H1 (cell line): ENCODE data around the gene NSFL1C. TPM values are rescaled to one million over a fixed set of nuclear protein-coding genes. Genes with fewer than 3 reads are reported as not detected.

Experiments
- CTCF ChIA-PET: fragments of 300-600 bp; sonication (Branson Sonifier 250); formaldehyde crosslinking; loops from one replicate; lab custom pipeline; 2021; ENCODE audit not compliant: partially characterized antibody; lab: Charles Lee
- POLR2A ChIA-PET: fragments of 300-600 bp; sonication (Branson Sonifier 250); formaldehyde crosslinking; loops from one replicate; lab custom pipeline; 2021; ENCODE audit warnings: inconsistent platforms; ENCODE audit not compliant: partially characterized antibody; lab: Charles Lee
- DNase-seq, 2 experiments: peaks; one replicate each; pipeline versions ENCODE4 v3.0.0 to v3.0.0-alpha.2; 2010 to 2022; ENCODE audit warnings: low spot score in 2 of 2, low read depth in 1 of 2, mixed read lengths in 1 of 2
- FAIRE-seq: peaks from 2 replicates; lab custom pipeline; 2011; peaks lifted over from hg19 to GRCh38; lab: Jason Lieb, UNC
- H2AFZ ChIP-seq: 2 replicates; pipeline ENCODE4 v1.8.1; 2012; ENCODE audit warnings: low read length, inconsistent platforms
- H2AK5ac ChIP-seq: 2 replicates; pipeline ENCODE4 v1.6.1; 2013; ENCODE audit warnings: low read depth, low read length
- H2BK120ac ChIP-seq: replicated peaks from 2 replicates; pipeline ENCODE3; 2013; ENCODE audit warnings: low read depth, low read length, inconsistent platforms
- H2BK12ac ChIP-seq: 2 replicates; pipeline ENCODE4 v1.6.1; 2013; ENCODE audit warnings: low read depth, low read length
- H2BK15ac ChIP-seq: 2 replicates; pipeline ENCODE4 v1.6.1; 2013; ENCODE audit warnings: low read length
- H2BK20ac ChIP-seq: 2 replicates; pipeline ENCODE4 v1.6.1; 2013; ENCODE audit warnings: low read length
- H2BK5ac ChIP-seq: 2 replicates; pipeline ENCODE4 v1.6.1; 2013; ENCODE audit warnings: low read depth, low read length
- H3K14ac ChIP-seq: 2 replicates; pipeline ENCODE4 v1.6.1; 2013; ENCODE audit warnings: inconsistent platforms; ENCODE audit not compliant: insufficient read length
- H3K18ac ChIP-seq: 2 replicates; pipeline ENCODE4 v1.6.1; 2013; ENCODE audit warnings: low read length; ENCODE audit errors: extremely low read depth
- H3K23ac ChIP-seq: 2 replicates; pipeline ENCODE4 v1.6.1; 2013; ENCODE audit warnings: inconsistent platforms; ENCODE audit not compliant: insufficient read length
- H3K23me2 ChIP-seq: 2 replicates; pipeline ENCODE4 v1.6.1; 2013; ENCODE audit warnings: low read depth, low read length
- H3K27ac ChIP-seq: 2 replicates; pipeline ENCODE4 v1.6.1; 2011; ENCODE audit warnings: low read depth, low read length, inconsistent platforms
- H3K27me3 ChIP-seq, 4 experiments: replicated peaks in 1 of 4; 1 replicate in 1 of 4; 2 replicates in 3 of 4; pipeline versions ENCODE4 v1.6.1 to v1.8.1; 2011 to 2013; ENCODE audit warnings: low read length in 3 of 4, mild to moderate bottlenecking in 3 of 4, inconsistent platforms in 2 of 4, mixed read lengths in 2 of 4, moderate library complexity in 1 of 4; ENCODE audit not compliant: control insufficient read depth in 3 of 4, insufficient read depth in 3 of 4; ENCODE audit errors: extremely low read depth in 1 of 4
- H3K36me3 ChIP-seq, 4 experiments: 2 replicates each; pipeline versions ENCODE4 v1.6.1 to v1.8.1; 2011 to 2013; ENCODE audit warnings: mild to moderate bottlenecking in 4 of 4, low read length in 3 of 4, moderate library complexity in 2 of 4, control low read depth in 1 of 4, inconsistent platforms in 1 of 4; ENCODE audit not compliant: insufficient read depth in 4 of 4, control insufficient read depth in 2 of 4
- H3K4ac ChIP-seq: replicated peaks from 2 replicates; pipeline ENCODE3; 2013; ENCODE audit warnings: low read length, low read depth, mixed read lengths, inconsistent platforms; ENCODE audit not compliant: insufficient read length
- H3K4me1 ChIP-seq, 4 experiments: replicated peaks in 1 of 4; 1 replicate in 1 of 4; 2 replicates in 3 of 4; pipeline versions ENCODE4 v1.6.1 to v1.8.1; 2011 to 2013; ENCODE audit warnings: low read length in 3 of 4, inconsistent platforms in 2 of 4, mixed read lengths in 1 of 4; ENCODE audit not compliant: insufficient read depth in 4 of 4, control insufficient read depth in 3 of 4
- H3K4me2 ChIP-seq, 2 experiments: 2 replicates each; pipeline versions ENCODE4 v1.6.1 to v1.8.1; 2011 to 2013; ENCODE audit warnings: low read depth in 2 of 2, low read length in 2 of 2, control low read depth in 1 of 2, inconsistent platforms in 1 of 2, mild to moderate bottlenecking in 1 of 2; ENCODE audit not compliant: insufficient read depth in 1 of 2
- H3K4me3 ChIP-seq, 4 experiments: fragments of 200-600, 300-600 bp in 1 of 4; sonication (generic), shearing (Covaris generic), sonication (Bioruptor Twin) in 1 of 4; 2 replicates each; pipeline versions ENCODE4 v1.5.1 to v1.8.1; 2011 to 2016; ENCODE audit warnings: low read length in 4 of 4, low read depth in 3 of 4, control low read depth in 2 of 4, inconsistent platforms in 2 of 4, mild to moderate bottlenecking in 2 of 4, mixed read lengths in 1 of 4, moderate library complexity in 1 of 4; ENCODE audit not compliant: insufficient read depth in 2 of 4; ENCODE audit errors: extremely low read depth in 1 of 4
- H3K56ac ChIP-seq: replicated peaks from 2 replicates; pipeline ENCODE3; 2013; ENCODE audit warnings: low read depth, mild to moderate bottlenecking, mixed read lengths, low read length, inconsistent platforms; ENCODE audit not compliant: insufficient read length
- H3K79me1 ChIP-seq: 2 replicates; pipeline ENCODE4 v1.6.1; 2013; ENCODE audit warnings: low read depth, low read length, control low read depth
- H3K79me2 ChIP-seq, 2 experiments: 2 replicates each; pipeline versions ENCODE4 v1.6.1 to v1.8.1; 2012 to 2013; ENCODE audit warnings: low read length in 2 of 2, mild to moderate bottlenecking in 2 of 2, inconsistent platforms in 1 of 2; ENCODE audit not compliant: insufficient read depth in 2 of 2, control insufficient read depth in 1 of 2
- H3K9ac ChIP-seq, 4 experiments: replicated peaks in 1 of 4; 1 replicate in 1 of 4; 2 replicates in 3 of 4; pipeline versions ENCODE4 v1.6.1 to v1.8.1; 2011 to 2013; ENCODE audit warnings: low read depth in 3 of 4, low read length in 3 of 4, control low read depth in 2 of 4, mild to moderate bottlenecking in 2 of 4, moderate library complexity in 2 of 4, inconsistent platforms in 1 of 4; ENCODE audit errors: extremely low read depth in 1 of 4
- H3K9me3 ChIP-seq, 2 experiments: 2 replicates each; pipeline versions ENCODE4 v1.6.1 to v1.8.1; 2012 to 2013; ENCODE audit warnings: mild to moderate bottlenecking in 2 of 2, moderate library complexity in 2 of 2, control low read depth in 1 of 2, inconsistent platforms in 1 of 2, low read depth in 1 of 2, low read length in 1 of 2, mixed read lengths in 1 of 2; ENCODE audit not compliant: insufficient read depth in 2 of 2
- H4K20me1 ChIP-seq, 2 experiments: replicated peaks in 1 of 2; 2 replicates each; pipeline versions ENCODE3 to v1.8.1; 2011 to 2013; ENCODE audit warnings: inconsistent platforms in 2 of 2, low read length in 2 of 2, mild to moderate bottlenecking in 1 of 2; ENCODE audit not compliant: insufficient read depth in 2 of 2, control insufficient read depth in 1 of 2
- H4K5ac ChIP-seq: 2 replicates; pipeline ENCODE4 v1.6.1; 2013; ENCODE audit warnings: low read length, low read depth, mixed read lengths, inconsistent platforms; ENCODE audit not compliant: insufficient read length
- H4K8ac ChIP-seq: 2 replicates; pipeline ENCODE4 v1.8.0; 2013; ENCODE audit warnings: mild to moderate bottlenecking, moderate library complexity, low read length, inconsistent platforms; ENCODE audit not compliant: insufficient read depth; ENCODE audit errors: extremely low read depth
- H4K91ac ChIP-seq: replicated peaks from 2 replicates; pipeline ENCODE3; 2013; ENCODE audit warnings: low read length, mixed read lengths, inconsistent platforms; ENCODE audit not compliant: insufficient read length
- EZH2 ChIP-seq: fragments of 200-600 bp; sonication (generic); IDR thresholded peaks from 2 replicates; pipeline ENCODE4 v1.7.1; 2012; ENCODE audit warnings: low read depth, mild to moderate bottlenecking, moderate library complexity, low read length, inconsistent platforms; ENCODE audit not compliant: severe bottlenecking
- JUND ChIP-seq: IDR thresholded peaks from 2 replicates; pipeline ENCODE4 v1.6.1; 2011; ENCODE audit warnings: mild to moderate bottlenecking, improper control_type of control experiment, low read length
- KDM1A ChIP-seq: fragments of 200-600, 300-600 bp; sonication (generic); IDR thresholded peaks from 2 replicates; pipeline ENCODE4 v1.7.1; 2016; ENCODE audit warnings: mild to moderate bottlenecking, low read length, borderline replicate concordance
- KDM4A ChIP-seq: IDR thresholded peaks from one replicate; pipeline ENCODE4 v1.7.1; 2012; ENCODE audit warnings: low read depth, mild to moderate bottlenecking, moderate library complexity, low read length, inconsistent platforms; ENCODE audit not compliant: severe bottlenecking
- NRF1 ChIP-seq: IDR thresholded peaks from 2 replicates; pipeline ENCODE4 v1.6.1; 2011; ENCODE audit warnings: mild to moderate bottlenecking, low read depth, low read length, improper control_type of control experiment
- SIRT6 ChIP-seq: IDR thresholded peaks from one replicate; pipeline ENCODE4 v1.7.1; 2012; ENCODE audit warnings: low read length, inconsistent platforms
- SP2 ChIP-seq: IDR thresholded peaks from 2 replicates; pipeline ENCODE4 v1.6.1; 2012; ENCODE audit warnings: mild to moderate bottlenecking, low read length, inconsistent platforms
- WGBS, 2 experiments: shearing (Covaris generic) in 1 of 2; methylation state at CpG; one replicate each; pipeline versions ENCODE4 v1.1.6 to v1.1.7; 2013 to 2015; ENCODE audit warnings: low lambda C conversion rate in 2 of 2, mixed read lengths in 2 of 2, inconsistent platforms in 1 of 2, low coverage in 1 of 2, missing lambda C conversion rate in 1 of 2; ENCODE audit not compliant: insufficient replicate concordance in 2 of 2, insufficient coverage in 1 of 2, insufficient read length in 1 of 2; ENCODE audit errors: extremely low coverage in 1 of 2, missing lambda C conversion rate in 1 of 2; 5-methylcytosine and 5-hydroxymethylcytosine counted together
- polyA plus RNA-seq, 7 experiments: library from polyadenylated mRNA; depleted of rRNA in 3 of 7; stranded (reverse) in 5 of 7; unstranded in 2 of 7; fragments of >200 nt in 5 of 7; fragments of 200-250 nt in 2 of 7; gene quantifications; 1 replicate in 5 of 7; 2 replicates in 1 of 7; 4 replicates in 1 of 7; pipeline versions ENCODE4 v1.2.1 to v1.2.3, GENCODE V29; 2011 to 2013; ENCODE audit warnings: missing spikeins in 2 of 7, mixed read lengths in 2 of 7
- total RNA-seq: library from RNA; stranded (reverse); fragmentation: NEBNext Ultra II Directional; extraction: Animal tissue kit (Norgen Biotek cat#: 25700); gene quantifications from 2 replicates; pipeline ENCODE4 v1.2.1, GENCODE V29; 2021
- TF ChIP-seq, protein P1 (sequence below), 3 experiments: IDR thresholded peaks; 1 replicate in 2 of 3; 2 replicates in 1 of 3; pipeline versions ENCODE4 v1.5.1 to v1.6.1; 2011; ENCODE audit warnings: low read length in 3 of 3, mild to moderate bottlenecking in 3 of 3, inconsistent platforms in 2 of 3, low read depth in 1 of 3, moderate library complexity in 1 of 3; ENCODE audit not compliant: insufficient read depth in 1 of 3; ENCODE audit errors: control extremely low read depth in 1 of 3

The NSFL1C gene
- total and polyA plus RNA-seq, 2 of the 8 experiments (the other 6 are each of a cell fraction or from before 2014, with no cell fraction given): 21.6 to 98.0 TPM

DNA sequence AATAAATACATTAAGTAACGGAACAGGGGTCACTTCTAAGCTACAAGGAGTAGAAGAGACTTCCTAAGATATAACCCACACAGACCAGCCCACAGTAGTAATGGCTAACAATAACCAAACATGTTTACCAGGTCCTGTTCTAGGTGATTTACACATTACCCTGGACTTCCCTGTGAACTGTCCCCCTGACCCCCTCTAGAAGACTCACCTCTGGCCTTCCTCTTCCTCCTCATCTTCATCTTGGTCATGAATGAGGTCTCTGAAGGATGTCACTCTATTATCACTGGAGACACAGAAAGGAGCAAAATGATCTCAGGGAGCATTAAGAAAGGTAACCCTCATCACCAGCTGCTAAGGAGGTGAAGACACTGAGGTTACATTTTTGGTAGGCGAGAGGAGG is 8.7 kb downstream of the NSFL1C start:
- no peak for TF ChIP-seq KDM1A
- TF ChIP-seq EZH2: no peak
- TF ChIP-seq, protein P1, sequence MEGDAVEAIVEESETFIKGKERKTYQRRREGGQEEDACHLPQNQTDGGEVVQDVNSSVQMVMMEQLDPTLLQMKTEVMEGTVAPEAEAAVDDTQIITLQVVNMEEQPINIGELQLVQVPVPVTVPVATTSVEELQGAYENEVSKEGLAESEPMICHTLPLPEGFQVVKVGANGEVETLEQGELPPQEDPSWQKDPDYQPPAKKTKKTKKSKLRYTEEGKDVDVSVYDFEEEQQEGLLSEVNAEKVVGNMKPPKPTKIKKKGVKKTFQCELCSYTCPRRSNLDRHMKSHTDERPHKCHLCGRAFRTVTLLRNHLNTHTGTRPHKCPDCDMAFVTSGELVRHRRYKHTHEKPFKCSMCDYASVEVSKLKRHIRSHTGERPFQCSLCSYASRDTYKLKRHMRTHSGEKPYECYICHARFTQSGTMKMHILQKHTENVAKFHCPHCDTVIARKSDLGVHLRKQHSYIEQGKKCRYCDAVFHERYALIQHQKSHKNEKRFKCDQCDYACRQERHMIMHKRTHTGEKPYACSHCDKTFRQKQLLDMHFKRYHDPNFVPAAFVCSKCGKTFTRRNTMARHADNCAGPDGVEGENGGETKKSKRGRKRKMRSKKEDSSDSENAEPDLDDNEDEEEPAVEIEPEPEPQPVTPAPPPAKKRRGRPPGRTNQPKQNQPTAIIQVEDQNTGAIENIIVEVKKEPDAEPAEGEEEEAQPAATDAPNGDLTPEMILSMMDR (IDR thresholded peaks at IDR 0.05; ENCODE audit: control extremely low read depth in 1 of 3, insufficient read depth in 1 of 3, low read depth in 1 of 3, low read length in 3 of 3): no peak
- no peak for TF ChIP-seq NRF1
- no peak for TF ChIP-seq JUND
- no peak for TF ChIP-seq SIRT6
- no peak for TF ChIP-seq KDM4A
- no peak for TF ChIP-seq SP2
- H3K27ac ChIP-seq: no peak overlapping the region
- H2BK5ac ChIP-seq: no peak overlapping the region
- H3K79me2 ChIP-seq: peaks cover 0 to 21% of the 10 kb centered on the region in 2 experiments; a peak in 2 of 4 replicates
- H3K23me2 ChIP-seq: no peaks in the 10 kb centered on the region
- H4K20me1 ChIP-seq: peaks cover 0 to 12% of the 10 kb centered on the region in 2 experiments
- no peak overlapping the region for H3K14ac ChIP-seq
- no peak overlapping the region for H2BK20ac ChIP-seq
- H3K4me3 ChIP-seq: no peak overlapping the region
- no peak overlapping the region for H3K23ac ChIP-seq
- no peak overlapping the region for H2AFZ ChIP-seq
- no peak overlapping the region for H2BK15ac ChIP-seq
- no peak overlapping the region for H2BK120ac ChIP-seq
- peaks cover 0 to 4% of the 10 kb centered on the region in 2 experiments; a peak in 1 of 4 replicates for H3K9me3 ChIP-seq
- no peaks in the 10 kb centered on the region for H3K27me3 ChIP-seq
- H3K4ac ChIP-seq: no peak overlapping the region
- no peak overlapping the region for H2BK12ac ChIP-seq
- H3K4me2 ChIP-seq: no peak overlapping the region
- H2AK5ac ChIP-seq: no peak overlapping the region
- no peak overlapping the region for H3K56ac ChIP-seq
- H4K8ac ChIP-seq: no peak overlapping the region
- no peak overlapping the region for H4K91ac ChIP-seq
- 97% methylated on average over 2 of the region's 2 CpGs; no CpG with 5 or more reads in 1 of the 2 experiments for WGBS, 2 experiments
- no peak overlapping the region for H3K9ac ChIP-seq
- ChIA-PET POLR2A (no interaction called here), CTCF (interaction anchor here (0.6 to 2.9 kb wide), 3 partner anchors 9 to 204 kb away, joined by 3 to 11 read pairs (median 4); partner anchors contain the start of gene NSFL1C)
- no peaks in the 10 kb centered on the region for H3K4me1 ChIP-seq
- no peak overlapping the region for H3K18ac ChIP-seq
- H3K36me3 ChIP-seq: peaks cover 16 to 56% (median 53%) of the 10 kb centered on the region in 4 experiments
- no peak overlapping the region for H4K5ac ChIP-seq
- H3K79me1 ChIP-seq: no peaks in the 10 kb centered on the region; the same call in 1 of the 2 replicates
- DNase-seq (no peak), FAIRE-seq (no peak)
